Measurements from ENCODE around the gene ZBTB25. TPM values are rescaled to one million over a fixed set of nuclear protein-coding genes. Genes with fewer than 3 reads are reported as not detected.

The ZBTB25 gene
- total and polyA plus RNA-seq, 2 donors from 2014 or later = 4.3 to 17.8 TPM

DNA sequence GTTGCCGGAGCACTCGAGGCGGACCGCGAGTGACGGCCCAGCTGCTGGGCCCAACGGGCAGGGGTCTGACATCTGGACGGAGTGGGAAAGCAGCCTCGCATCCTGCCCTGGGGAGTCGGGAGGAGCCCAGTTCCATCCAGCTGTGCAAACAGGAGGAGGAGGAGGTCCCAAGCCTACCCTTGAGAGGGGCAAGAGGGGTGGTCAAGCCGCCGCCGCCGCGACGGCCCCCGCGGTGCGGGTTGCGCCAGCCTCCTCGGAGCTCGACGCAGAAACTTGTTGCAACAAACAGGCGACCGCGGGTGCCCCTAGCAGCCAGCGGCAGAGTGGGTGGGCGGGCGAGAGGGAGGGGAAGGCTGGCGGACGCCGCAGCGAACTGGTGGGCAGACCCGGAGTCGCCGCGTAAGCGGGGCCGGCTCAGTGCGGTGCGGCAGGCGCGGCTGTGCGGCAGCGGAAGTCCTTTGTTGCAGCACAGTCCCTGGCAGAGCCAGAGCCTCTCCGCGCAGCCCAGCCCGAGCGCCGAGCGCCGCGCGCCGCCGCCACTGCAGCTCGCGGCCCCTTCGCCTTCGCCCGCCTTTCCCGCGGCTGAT, 765 bp upstream of the ZBTB25 start, which contains the start of gene ZBTB1:
ZBTB1 (plus strand) TSS at position 461 of the 587 bp plus-strand sequence. CDS start 16,735 bp downstream, outside the sequence.
- intact Hi-C loops (cut with DNase I) = no loop called here
- TF ChIP-seq, protein P1, sequence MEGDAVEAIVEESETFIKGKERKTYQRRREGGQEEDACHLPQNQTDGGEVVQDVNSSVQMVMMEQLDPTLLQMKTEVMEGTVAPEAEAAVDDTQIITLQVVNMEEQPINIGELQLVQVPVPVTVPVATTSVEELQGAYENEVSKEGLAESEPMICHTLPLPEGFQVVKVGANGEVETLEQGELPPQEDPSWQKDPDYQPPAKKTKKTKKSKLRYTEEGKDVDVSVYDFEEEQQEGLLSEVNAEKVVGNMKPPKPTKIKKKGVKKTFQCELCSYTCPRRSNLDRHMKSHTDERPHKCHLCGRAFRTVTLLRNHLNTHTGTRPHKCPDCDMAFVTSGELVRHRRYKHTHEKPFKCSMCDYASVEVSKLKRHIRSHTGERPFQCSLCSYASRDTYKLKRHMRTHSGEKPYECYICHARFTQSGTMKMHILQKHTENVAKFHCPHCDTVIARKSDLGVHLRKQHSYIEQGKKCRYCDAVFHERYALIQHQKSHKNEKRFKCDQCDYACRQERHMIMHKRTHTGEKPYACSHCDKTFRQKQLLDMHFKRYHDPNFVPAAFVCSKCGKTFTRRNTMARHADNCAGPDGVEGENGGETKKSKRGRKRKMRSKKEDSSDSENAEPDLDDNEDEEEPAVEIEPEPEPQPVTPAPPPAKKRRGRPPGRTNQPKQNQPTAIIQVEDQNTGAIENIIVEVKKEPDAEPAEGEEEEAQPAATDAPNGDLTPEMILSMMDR (IDR thresholded peaks at IDR 0.05; ENCODE audit: borderline replicate concordance, extremely low read depth, insufficient read depth) = no peak
- peak within 1 kb of the TSS; percentile 98 to 100 for H3K27ac ChIP-seq (ENCODE audit: low read depth in 2 of 2, low read length in 2 of 2)
- H3K36me3 ChIP-seq (ENCODE audit: control insufficient read depth in 2 of 3, insufficient read depth in 3 of 3, low read length in 3 of 3) = no peaks in the 10 kb centered on the region
- peak within 1 kb of the TSS; percentile 83 to 84 (median 84) for H3K4me3 ChIP-seq (ENCODE audit: low read length in 3 of 3)
- no peaks in the 10 kb centered on the region for H3K9me3 ChIP-seq (ENCODE audit: control insufficient read depth in 2 of 3, insufficient read depth in 1 of 3, low read length in 3 of 3)
- H3K27me3 ChIP-seq (ENCODE audit: control insufficient read depth, insufficient read depth, low read length) = no peaks in the 10 kb centered on the region
- FAIRE-seq (no peak), DNase-seq (peak; percentile 91 to 97 (median 92))
- peaks cover 2 to 21% (median 13%) of the 10 kb centered on the region in 3 donors for H3K4me1 ChIP-seq (ENCODE audit: control insufficient read depth in 2 of 3, insufficient read depth in 2 of 3, low read depth in 1 of 3, low read length in 3 of 3)
- peak within 1 kb of the TSS; percentile 76 to 83 (median 80) for H3K9ac ChIP-seq (ENCODE audit: low read length in 3 of 3)

DNA sequence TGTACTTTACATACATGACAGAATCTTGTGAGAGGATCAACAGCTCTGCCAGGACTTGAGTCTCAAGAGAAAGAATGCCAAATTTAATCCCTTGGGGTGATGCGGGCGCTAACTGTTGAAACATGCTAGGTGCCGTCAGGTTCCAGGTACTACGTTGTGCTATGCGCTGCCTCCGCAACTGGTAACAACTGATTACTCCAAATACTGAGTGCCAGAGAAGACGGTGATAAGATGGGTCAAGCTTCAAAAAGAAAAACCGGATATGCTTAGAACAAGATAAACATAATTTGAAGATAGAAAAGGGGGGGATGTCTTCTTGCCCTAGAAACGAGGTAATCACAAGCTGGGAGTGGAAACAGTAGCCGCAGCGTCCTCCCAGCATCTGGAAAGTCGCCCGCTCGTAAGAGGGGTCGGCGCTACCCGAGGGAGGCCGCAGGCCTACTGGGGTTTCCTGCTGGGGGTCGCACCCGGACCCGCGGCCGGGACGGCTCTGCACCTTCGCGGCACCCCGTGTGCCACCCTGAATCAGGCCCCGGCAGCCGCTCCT, 678 bp downstream of the ZBTB25 start:
- DNase-seq = peak in 3 of 5 donors; percentile 15 to 62 (median 60)
- no peaks in the 10 kb centered on the region for H3K9me3 ChIP-seq (ENCODE audit: control insufficient read depth in 2 of 3, insufficient read depth in 1 of 3, low read length in 3 of 3)
- FAIRE-seq = no peak
- H3K4me3 ChIP-seq (ENCODE audit: low read length in 3 of 3) = peak overlapping the region; percentile 80 to 84 (median 84)
- no peaks in the 10 kb centered on the region for H3K27me3 ChIP-seq (ENCODE audit: control insufficient read depth, insufficient read depth, low read length)
- TF ChIP-seq, protein P1 (IDR thresholded peaks at IDR 0.05; ENCODE audit: borderline replicate concordance, extremely low read depth, insufficient read depth) = no peak
- peak overlapping the region; percentile 98 to 100 for H3K27ac ChIP-seq (ENCODE audit: low read depth in 2 of 2, low read length in 2 of 2)
- peak overlapping the region; percentile 37 to 95 (median 94) for H3K9ac ChIP-seq (ENCODE audit: low read length in 3 of 3)
- H3K36me3 ChIP-seq (ENCODE audit: control insufficient read depth in 2 of 3, insufficient read depth in 3 of 3, low read length in 3 of 3) = no peaks in the 10 kb centered on the region
- H3K4me1 ChIP-seq (ENCODE audit: control insufficient read depth in 2 of 3, insufficient read depth in 2 of 3, low read depth in 1 of 3, low read length in 3 of 3) = peaks cover 2 to 21% (median 13%) of the 10 kb centered on the region in 3 donors
- intact Hi-C loops (cut with DNase I) = no loop called here

DNA sequence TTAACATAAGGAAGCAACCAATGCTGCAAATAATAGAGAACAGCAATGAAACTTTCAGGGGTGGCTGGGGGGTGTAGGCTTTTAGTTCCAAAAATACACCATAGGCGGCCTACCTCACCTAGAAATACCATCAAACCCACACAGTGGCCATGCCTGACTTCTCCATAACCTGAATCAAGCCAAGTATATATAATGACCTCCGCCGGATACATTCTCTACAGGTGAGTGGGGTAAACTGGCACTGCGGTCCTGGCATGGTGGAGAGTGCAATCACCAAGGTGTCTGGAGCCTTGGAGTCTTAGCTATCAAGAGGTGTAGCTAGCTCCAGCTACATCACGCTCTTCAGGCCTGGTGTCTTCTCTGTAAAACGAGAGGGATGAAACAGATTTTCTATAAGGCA, 1.2 kb downstream of the ZBTB25 start:
- no peaks in the 10 kb centered on the region for H3K36me3 ChIP-seq (ENCODE audit: control insufficient read depth in 2 of 3, insufficient read depth in 3 of 3, low read length in 3 of 3)
- H3K9ac ChIP-seq (ENCODE audit: low read length in 3 of 3) = peak overlapping the region; percentile 37 to 95 (median 94)
- TF ChIP-seq, protein P1 (IDR thresholded peaks at IDR 0.05; ENCODE audit: borderline replicate concordance, extremely low read depth, insufficient read depth) = no peak
- H3K27ac ChIP-seq (ENCODE audit: low read depth in 2 of 2, low read length in 2 of 2) = peak overlapping the region; percentile 98 to 100
- no peaks in the 10 kb centered on the region for H3K9me3 ChIP-seq (ENCODE audit: control insufficient read depth in 2 of 3, insufficient read depth in 1 of 3, low read length in 3 of 3)
- peak overlapping the region; percentile 80 to 84 (median 84) for H3K4me3 ChIP-seq (ENCODE audit: low read length in 3 of 3)
- no peak for FAIRE-seq
- DNase-seq = peak in 2 of 5 donors; percentile 33 to 42
- peaks cover 2 to 21% (median 13%) of the 10 kb centered on the region in 3 donors for H3K4me1 ChIP-seq (ENCODE audit: control insufficient read depth in 2 of 3, insufficient read depth in 2 of 3, low read depth in 1 of 3, low read length in 3 of 3)
- H3K27me3 ChIP-seq (ENCODE audit: control insufficient read depth, insufficient read depth, low read length) = no peaks in the 10 kb centered on the region
- intact Hi-C loops (cut with DNase I) = no loop called here

Data from kidney (tissue), 14 donors.